HCT116 (cell line): ENCODE measurements around the gene ANO3. TPM values are rescaled to one million over a fixed set of nuclear protein-coding genes. Genes with fewer than 3 reads are reported as not detected.

Experiments
- ATAC-seq: fragments of 200-7000 bp; cut with Tn5 transposase; 2 replicates; pipeline ENCODE4 v1.9.1; 2020; ENCODE audit warnings: mild to moderate bottlenecking, moderate library complexity
- BruUV-seq: library from RNA; stranded (reverse); fragments of 400-500 nt; replicated peaks from 2 replicates; lab custom pipeline; 2021; lab: Mats Ljungman, UMichigan
- CTCF ChIA-PET: fragments of 300-600 bp; sonication (Branson Sonifier 250); formaldehyde crosslinking; loops from one replicate; lab custom pipeline; 2021; ENCODE audit warnings: antibody characterized with exemption; lab: Charles Lee
- POLR2A ChIA-PET: fragments of 300-600, 350-600 bp; sonication (Branson Sonifier 250); formaldehyde crosslinking; loops from one replicate; lab custom pipeline; 2021; ENCODE audit warnings: antibody characterized with exemption; lab: Charles Lee
- RAD21 ChIA-PET, 2 experiments: fragments of 300-600 bp; sonication (Branson Sonifier 250); formaldehyde crosslinking; loops; one replicate each; lab custom pipeline; 2023; ENCODE audit warnings: low total read pairs in 2 of 2; ENCODE audit not compliant: uncharacterized antibody in 2 of 2, unreplicated experiment in 2 of 2, low non-redundant PET in 1 of 2; lab: Charles Lee
- DNase-seq: peaks from one replicate; pipeline ENCODE4 v3.0.0-alpha.2; 2010; ENCODE audit warnings: low read depth, low spot score
- H2AFZ ChIP-seq: fragments of 200-600 bp; shearing (Covaris generic), sonication (generic); 2 replicates; pipeline ENCODE4 v1.6.1; 2017; ENCODE audit warnings: low read depth, mixed run types, mixed read lengths, antibody characterized with exemption, low read length; ENCODE audit not compliant: poor library complexity, severe bottlenecking
- H3K27ac ChIP-seq: 2 replicates; pipeline ENCODE4 v1.5.1; 2012; ENCODE audit warnings: low read depth, low read length
- H3K27me3 ChIP-seq: fragments of 200-600 bp; sonication (generic); 2 replicates; pipeline ENCODE4 v1.6.1; 2016; ENCODE audit warnings: mixed run types, low read length, mixed read lengths; ENCODE audit not compliant: insufficient read depth
- H3K36me3 ChIP-seq, 2 experiments: fragments of 200-500 bp in 1 of 2; fragments of 200-600 bp in 1 of 2; sonication (Bioruptor generic) in 1 of 2; sonication (generic) in 1 of 2; 2 replicates each; pipeline versions ENCODE4 v1.5.1 to v1.6.1; 2014 to 2016; ENCODE audit warnings: low read length in 2 of 2, inconsistent platforms in 1 of 2, mixed read lengths in 1 of 2, mixed run types in 1 of 2; ENCODE audit not compliant: insufficient read depth in 2 of 2, control insufficient read depth in 1 of 2
- H3K4me1 ChIP-seq, 2 experiments: fragments of 200-600 bp in 1 of 2; sonication (generic) in 1 of 2; 2 replicates each; pipeline versions ENCODE4 v1.5.1 to v1.6.1; 2012 to 2017; ENCODE audit warnings: low read length in 2 of 2, inconsistent platforms in 1 of 2, mild to moderate bottlenecking in 1 of 2, mixed read lengths in 1 of 2, mixed run types in 1 of 2, moderate library complexity in 1 of 2; ENCODE audit not compliant: insufficient read depth in 2 of 2, control insufficient read depth in 1 of 2
- H3K4me2 ChIP-seq: fragments of 200-600 bp; sonication (generic); 2 replicates; pipeline ENCODE4 v1.6.1; 2017; ENCODE audit warnings: mixed run types, low read length, mixed read lengths
- H3K4me3 ChIP-seq, 2 experiments: fragments of 200-600 bp in 1 of 2; sonication (generic) in 1 of 2; replicated peaks in 1 of 2; 2 replicates each; pipeline ENCODE4 v1.5.1; 2011 to 2016; ENCODE audit warnings: low read length in 2 of 2, control low read depth in 1 of 2, low read depth in 1 of 2, mild to moderate bottlenecking in 1 of 2, mixed read lengths in 1 of 2, mixed run types in 1 of 2
- H3K79me2 ChIP-seq: fragments of 200-600 bp; sonication (generic); 2 replicates; pipeline ENCODE4 v1.6.1; 2017; ENCODE audit warnings: mild to moderate bottlenecking, mixed run types, low read length, moderate library complexity, mixed read lengths; ENCODE audit not compliant: insufficient read depth
- H3K9ac ChIP-seq: fragments of 200-600 bp; sonication (generic); 2 replicates; pipeline ENCODE4 v1.6.1; 2016; ENCODE audit warnings: low read length, mixed read lengths
- H3K9me2 ChIP-seq: fragments of 200-600 bp; sonication (generic), shearing (Covaris generic); 2 replicates; pipeline ENCODE4 v1.6.1; 2017; ENCODE audit warnings: mixed run types, mild to moderate bottlenecking, moderate library complexity; ENCODE audit not compliant: insufficient read depth
- H3K9me3 ChIP-seq, 2 experiments: fragments of 200-500 bp in 1 of 2; fragments of 200-600 bp in 1 of 2; sonication (Bioruptor generic) in 1 of 2; sonication (generic) in 1 of 2; 2 replicates each; pipeline ENCODE4 v1.6.1; 2014 to 2017; ENCODE audit warnings: low read length in 2 of 2, mixed read lengths in 2 of 2, inconsistent platforms in 1 of 2, low read depth in 1 of 2, mild to moderate bottlenecking in 1 of 2, mixed run types in 1 of 2, moderate library complexity in 1 of 2; ENCODE audit not compliant: control insufficient read depth in 1 of 2, insufficient read depth in 1 of 2
- H4K20me1 ChIP-seq: fragments of 200-600 bp; sonication (generic), shearing (Covaris generic); 2 replicates; pipeline ENCODE4 v1.6.1; 2017; ENCODE audit warnings: mixed run types, mild to moderate bottlenecking, moderate library complexity; ENCODE audit not compliant: insufficient read depth
- CEBPB ChIP-seq: IDR thresholded peaks from 2 replicates; pipeline ENCODE4 v1.6.1; 2012; ENCODE audit warnings: low read depth
- ELF1 ChIP-seq: IDR thresholded peaks from 2 replicates; pipeline ENCODE4 v1.6.1; 2012; ENCODE audit warnings: low read depth, borderline replicate concordance
- EZH2 ChIP-seq: fragments of 200-600 bp; sonication (generic); IDR thresholded peaks from 2 replicates; pipeline ENCODE4 v1.6.1; 2017; ENCODE audit warnings: antibody characterized with exemption, mixed run types
- MAX ChIP-seq: IDR thresholded peaks from 2 replicates; pipeline ENCODE4 v1.6.1; 2012
- RAD21 ChIP-seq: IDR thresholded peaks from 2 replicates; pipeline ENCODE4 v1.6.1; 2012; ENCODE audit warnings: low read depth, mild to moderate bottlenecking
- SIN3A ChIP-seq: IDR thresholded peaks from 2 replicates; pipeline ENCODE4 v1.6.1; 2012; ENCODE audit warnings: low read depth
- SRF ChIP-seq: IDR thresholded peaks from 2 replicates; pipeline ENCODE4 v1.6.1; 2012; ENCODE audit warnings: low read depth
- YY1 ChIP-seq: IDR thresholded peaks from 2 replicates; pipeline ENCODE4 v1.6.1; 2011; ENCODE audit warnings: low read length, low read depth, moderate library complexity, mild to moderate bottlenecking; ENCODE audit not compliant: insufficient replicate concordance; ENCODE audit errors: extremely low read depth
- ZNF274 ChIP-seq: fragments of 200-500 bp; sonication (Bioruptor generic); IDR thresholded peaks from 2 replicates; pipeline ENCODE4 v1.6.1; 2014; ENCODE audit warnings: mild to moderate bottlenecking, low read depth, low read length, inconsistent platforms
- intact Hi-C: fragments of 100-400 bp; cut with micrococcal nuclease; formaldehyde crosslinking; loops from 2 replicates; pipeline ENCODE4 v1.10.0; 2022
- total RNA-seq: library from RNA; stranded (reverse); gene quantifications from one replicate; pipeline ENCODE4 v1.2.1, GENCODE V29; 2021; ENCODE audit not compliant: unreplicated experiment

ANO3 gene
- total RNA-seq, 1 experiment from 2014 or later, result not detected

GRCh38 chr11:26704249-26704648, 372.3 kb downstream of the ANO3 start:
- Histone ChIP-seq H3K79me2 (no peaks in the 10 kb centered on the region), H3K27ac (no peak overlapping the region), H3K27me3 (no peaks in the 10 kb centered on the region), H2AFZ (no peak overlapping the region), H3K4me2 (no peak overlapping the region), H4K20me1 (no peaks in the 10 kb centered on the region), H3K9me3 (peaks cover 0 to 5% of the 10 kb centered on the region in 2 experiments; a peak in 1 of 4 replicates), H3K4me1 (no peaks in the 10 kb centered on the region), H3K36me3 (no peaks in the 10 kb centered on the region), H3K9ac (no peak overlapping the region), H3K9me2 (no peaks in the 10 kb centered on the region)
- BruUV-seq, result no TSS peak
- ChIA-PET CTCF (no interaction called here), POLR2A (no interaction called here), RAD21 (no interaction called here)
- intact Hi-C loops, result no loop called here
- DNase-seq, result no peak
- no peak for ATAC-seq
- TF ChIP-seq MAX (no peak), EZH2 (no peak), CEBPB (no peak), RAD21 (no peak), ZNF274 (no peak), SRF (no peak)
- TF ChIP-seq, all 23 proteins: peak for 0
- no peak overlapping the region for H3K4me3 ChIP-seq

- DNase-seq, result no peak
- Histone ChIP-seq H3K9me2 (no peaks in the 10 kb centered on the region), H2AFZ (no peak overlapping the region), H3K4me3 (no peak overlapping the region), H3K36me3 (no peaks in the 10 kb centered on the region), H4K20me1 (no peaks in the 10 kb centered on the region), H3K4me2 (no peak overlapping the region), H3K27ac (no peak overlapping the region), H3K79me2 (no peaks in the 10 kb centered on the region), H3K4me1 (no peaks in the 10 kb centered on the region), H3K27me3 (no peaks in the 10 kb centered on the region), H3K9ac (no peak overlapping the region), H3K9me3 (0 out of 4 replicates have a peak, but pooled peaks cover 0 to 3% of the 10 kb centered on the region in 2 experiments)
- no TSS peak for BruUV-seq
- TF ChIP-seq SIN3A (no peak), ELF1 (no peak), YY1 (no peak)
- POLR2A ChIA-PET, result no interaction called here
- intact Hi-C loops, result no loop called here
- ATAC-seq, result no peak
- RAD21 ChIA-PET, result no interaction called here
- CTCF ChIA-PET, result no interaction called here
Observed at GRCh38 chr11:26706181-26706580, 374.3 kb downstream of the ANO3 start.
